H1 (cell line): ENCODE measurements around the gene PCDHB12. TPM values are rescaled to one million over a fixed set of nuclear protein-coding genes. Genes with fewer than 3 reads are reported as not detected.

ENCODE experiments used
- CTCF ChIA-PET: fragments of 300-600 bp; sonication (Branson Sonifier 250); formaldehyde crosslinking; loops from one replicate; lab custom pipeline; 2021; ENCODE audit not compliant: partially characterized antibody; lab: Charles Lee
- POLR2A ChIA-PET: fragments of 300-600 bp; sonication (Branson Sonifier 250); formaldehyde crosslinking; loops from one replicate; lab custom pipeline; 2021; ENCODE audit warnings: inconsistent platforms; ENCODE audit not compliant: partially characterized antibody; lab: Charles Lee
- DNase-seq, 2 experiments: peaks; one replicate each; pipeline versions ENCODE4 v3.0.0 to v3.0.0-alpha.2; 2010 to 2022; ENCODE audit warnings: low spot score in 2 of 2, low read depth in 1 of 2, mixed read lengths in 1 of 2
- FAIRE-seq: peaks from 2 replicates; lab custom pipeline; 2011; peaks lifted over from hg19 to GRCh38; lab: Jason Lieb, UNC
- H2AFZ ChIP-seq: 2 replicates; pipeline ENCODE4 v1.8.1; 2012; ENCODE audit warnings: low read length, inconsistent platforms
- H2AK5ac ChIP-seq: 2 replicates; pipeline ENCODE4 v1.6.1; 2013; ENCODE audit warnings: low read depth, low read length
- H2BK120ac ChIP-seq: replicated peaks from 2 replicates; pipeline ENCODE3; 2013; ENCODE audit warnings: low read depth, low read length, inconsistent platforms
- H2BK12ac ChIP-seq: 2 replicates; pipeline ENCODE4 v1.6.1; 2013; ENCODE audit warnings: low read depth, low read length
- H2BK15ac ChIP-seq: 2 replicates; pipeline ENCODE4 v1.6.1; 2013; ENCODE audit warnings: low read length
- H2BK20ac ChIP-seq: 2 replicates; pipeline ENCODE4 v1.6.1; 2013; ENCODE audit warnings: low read length
- H2BK5ac ChIP-seq: 2 replicates; pipeline ENCODE4 v1.6.1; 2013; ENCODE audit warnings: low read depth, low read length
- H3K14ac ChIP-seq: 2 replicates; pipeline ENCODE4 v1.6.1; 2013; ENCODE audit warnings: inconsistent platforms; ENCODE audit not compliant: insufficient read length
- H3K18ac ChIP-seq: 2 replicates; pipeline ENCODE4 v1.6.1; 2013; ENCODE audit warnings: low read length; ENCODE audit errors: extremely low read depth
- H3K23ac ChIP-seq: 2 replicates; pipeline ENCODE4 v1.6.1; 2013; ENCODE audit warnings: inconsistent platforms; ENCODE audit not compliant: insufficient read length
- H3K23me2 ChIP-seq: 2 replicates; pipeline ENCODE4 v1.6.1; 2013; ENCODE audit warnings: low read depth, low read length
- H3K27ac ChIP-seq: 2 replicates; pipeline ENCODE4 v1.6.1; 2011; ENCODE audit warnings: low read depth, low read length, inconsistent platforms
- H3K27me3 ChIP-seq, 4 experiments: replicated peaks in 1 of 4; 1 replicate in 1 of 4; 2 replicates in 3 of 4; pipeline versions ENCODE4 v1.6.1 to v1.8.1; 2011 to 2013; ENCODE audit warnings: low read length in 3 of 4, mild to moderate bottlenecking in 3 of 4, inconsistent platforms in 2 of 4, mixed read lengths in 2 of 4, moderate library complexity in 1 of 4; ENCODE audit not compliant: control insufficient read depth in 3 of 4, insufficient read depth in 3 of 4; ENCODE audit errors: extremely low read depth in 1 of 4
- H3K36me3 ChIP-seq, 4 experiments: 2 replicates each; pipeline versions ENCODE4 v1.6.1 to v1.8.1; 2011 to 2013; ENCODE audit warnings: mild to moderate bottlenecking in 4 of 4, low read length in 3 of 4, moderate library complexity in 2 of 4, control low read depth in 1 of 4, inconsistent platforms in 1 of 4; ENCODE audit not compliant: insufficient read depth in 4 of 4, control insufficient read depth in 2 of 4
- H3K4ac ChIP-seq: replicated peaks from 2 replicates; pipeline ENCODE3; 2013; ENCODE audit warnings: low read length, low read depth, mixed read lengths, inconsistent platforms; ENCODE audit not compliant: insufficient read length
- H3K4me1 ChIP-seq, 4 experiments: replicated peaks in 1 of 4; 1 replicate in 1 of 4; 2 replicates in 3 of 4; pipeline versions ENCODE4 v1.6.1 to v1.8.1; 2011 to 2013; ENCODE audit warnings: low read length in 3 of 4, inconsistent platforms in 2 of 4, mixed read lengths in 1 of 4; ENCODE audit not compliant: insufficient read depth in 4 of 4, control insufficient read depth in 3 of 4
- H3K4me2 ChIP-seq, 2 experiments: 2 replicates each; pipeline versions ENCODE4 v1.6.1 to v1.8.1; 2011 to 2013; ENCODE audit warnings: low read depth in 2 of 2, low read length in 2 of 2, control low read depth in 1 of 2, inconsistent platforms in 1 of 2, mild to moderate bottlenecking in 1 of 2; ENCODE audit not compliant: insufficient read depth in 1 of 2
- H3K4me3 ChIP-seq, 4 experiments: fragments of 200-600, 300-600 bp in 1 of 4; sonication (generic), shearing (Covaris generic), sonication (Bioruptor Twin) in 1 of 4; 2 replicates each; pipeline versions ENCODE4 v1.5.1 to v1.8.1; 2011 to 2016; ENCODE audit warnings: low read length in 4 of 4, low read depth in 3 of 4, control low read depth in 2 of 4, inconsistent platforms in 2 of 4, mild to moderate bottlenecking in 2 of 4, mixed read lengths in 1 of 4, moderate library complexity in 1 of 4; ENCODE audit not compliant: insufficient read depth in 2 of 4; ENCODE audit errors: extremely low read depth in 1 of 4
- H3K56ac ChIP-seq: replicated peaks from 2 replicates; pipeline ENCODE3; 2013; ENCODE audit warnings: low read depth, mild to moderate bottlenecking, mixed read lengths, low read length, inconsistent platforms; ENCODE audit not compliant: insufficient read length
- H3K79me1 ChIP-seq: 2 replicates; pipeline ENCODE4 v1.6.1; 2013; ENCODE audit warnings: low read depth, low read length, control low read depth
- H3K79me2 ChIP-seq, 2 experiments: 2 replicates each; pipeline versions ENCODE4 v1.6.1 to v1.8.1; 2012 to 2013; ENCODE audit warnings: low read length in 2 of 2, mild to moderate bottlenecking in 2 of 2, inconsistent platforms in 1 of 2; ENCODE audit not compliant: insufficient read depth in 2 of 2, control insufficient read depth in 1 of 2
- H3K9ac ChIP-seq, 4 experiments: replicated peaks in 1 of 4; 1 replicate in 1 of 4; 2 replicates in 3 of 4; pipeline versions ENCODE4 v1.6.1 to v1.8.1; 2011 to 2013; ENCODE audit warnings: low read depth in 3 of 4, low read length in 3 of 4, control low read depth in 2 of 4, mild to moderate bottlenecking in 2 of 4, moderate library complexity in 2 of 4, inconsistent platforms in 1 of 4; ENCODE audit errors: extremely low read depth in 1 of 4
- H3K9me3 ChIP-seq, 2 experiments: 2 replicates each; pipeline versions ENCODE4 v1.6.1 to v1.8.1; 2012 to 2013; ENCODE audit warnings: mild to moderate bottlenecking in 2 of 2, moderate library complexity in 2 of 2, control low read depth in 1 of 2, inconsistent platforms in 1 of 2, low read depth in 1 of 2, low read length in 1 of 2, mixed read lengths in 1 of 2; ENCODE audit not compliant: insufficient read depth in 2 of 2
- H4K20me1 ChIP-seq, 2 experiments: replicated peaks in 1 of 2; 2 replicates each; pipeline versions ENCODE3 to v1.8.1; 2011 to 2013; ENCODE audit warnings: inconsistent platforms in 2 of 2, low read length in 2 of 2, mild to moderate bottlenecking in 1 of 2; ENCODE audit not compliant: insufficient read depth in 2 of 2, control insufficient read depth in 1 of 2
- H4K5ac ChIP-seq: 2 replicates; pipeline ENCODE4 v1.6.1; 2013; ENCODE audit warnings: low read length, low read depth, mixed read lengths, inconsistent platforms; ENCODE audit not compliant: insufficient read length
- H4K8ac ChIP-seq: 2 replicates; pipeline ENCODE4 v1.8.0; 2013; ENCODE audit warnings: mild to moderate bottlenecking, moderate library complexity, low read length, inconsistent platforms; ENCODE audit not compliant: insufficient read depth; ENCODE audit errors: extremely low read depth
- H4K91ac ChIP-seq: replicated peaks from 2 replicates; pipeline ENCODE3; 2013; ENCODE audit warnings: low read length, mixed read lengths, inconsistent platforms; ENCODE audit not compliant: insufficient read length
- KDM1A ChIP-seq: fragments of 200-600, 300-600 bp; sonication (generic); IDR thresholded peaks from 2 replicates; pipeline ENCODE4 v1.7.1; 2016; ENCODE audit warnings: mild to moderate bottlenecking, low read length, borderline replicate concordance
- SUZ12 ChIP-seq: fragments of 200-600 bp; sonication (generic); IDR thresholded peaks from 2 replicates; pipeline ENCODE4 v1.6.1; 2012; ENCODE audit warnings: mild to moderate bottlenecking, inconsistent platforms, low read length, moderate library complexity, mixed read lengths
- polyA plus RNA-seq, 7 experiments: library from polyadenylated mRNA; depleted of rRNA in 3 of 7; stranded (reverse) in 5 of 7; unstranded in 2 of 7; fragments of >200 nt in 5 of 7; fragments of 200-250 nt in 2 of 7; gene quantifications; 1 replicate in 5 of 7; 2 replicates in 1 of 7; 4 replicates in 1 of 7; pipeline versions ENCODE4 v1.2.1 to v1.2.3, GENCODE V29; 2011 to 2013; ENCODE audit warnings: missing spikeins in 2 of 7, mixed read lengths in 2 of 7
- total RNA-seq: library from RNA; stranded (reverse); fragmentation: NEBNext Ultra II Directional; extraction: Animal tissue kit (Norgen Biotek cat#: 25700); gene quantifications from 2 replicates; pipeline ENCODE4 v1.2.1, GENCODE V29; 2021

The PCDHB12 gene
- total and polyA plus RNA-seq, 2 of the 8 experiments (the other 6 are each of a cell fraction or from before 2014, with no cell fraction given), result 1.1 to 2.0 TPM

DNA sequence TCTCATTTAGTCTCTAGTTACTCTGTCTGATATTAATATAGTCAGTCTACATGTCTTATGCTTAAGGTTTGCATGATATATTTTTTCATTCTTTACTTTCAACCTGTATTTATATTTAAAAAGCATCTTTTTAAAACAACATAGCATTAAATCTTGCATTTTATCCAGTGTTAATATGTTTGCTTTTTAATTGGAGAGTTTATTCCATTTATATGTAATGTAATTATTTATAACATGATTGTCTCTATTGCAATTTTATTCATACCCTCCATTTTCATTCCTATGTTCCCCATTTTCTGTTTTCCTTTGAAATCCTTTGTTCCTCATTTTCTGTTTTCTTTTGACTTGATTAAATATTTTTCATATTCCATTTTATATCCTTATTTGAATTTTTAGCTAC is 49.9 kb downstream of the PCDHB12 start:
- H3K4me1 ChIP-seq, result no peaks in the 10 kb centered on the region
- H3K79me1 ChIP-seq, result no peaks in the 10 kb centered on the region
- no peak overlapping the region for H2BK120ac ChIP-seq
- no peak overlapping the region for H2AK5ac ChIP-seq
- H4K5ac ChIP-seq, result no peak overlapping the region
- H3K18ac ChIP-seq, result no peak overlapping the region
- peaks cover 0 to 2% (median 0%) of the 10 kb centered on the region in 4 experiments; a peak in 2 of 8 replicates for H3K36me3 ChIP-seq
- no peaks in the 10 kb centered on the region for H3K23me2 ChIP-seq
- H3K14ac ChIP-seq, result no peak overlapping the region
- H4K91ac ChIP-seq, result no peak overlapping the region
- no peak overlapping the region for H2BK5ac ChIP-seq
- no peak overlapping the region for H2AFZ ChIP-seq
- H3K56ac ChIP-seq, result no peak overlapping the region
- no peak overlapping the region for H3K4ac ChIP-seq
- no peak overlapping the region for H2BK20ac ChIP-seq
- CTCF ChIA-PET, result no interaction called here
- no peak overlapping the region for H3K27ac ChIP-seq
- H4K8ac ChIP-seq, result no peak overlapping the region
- H3K4me2 ChIP-seq, result no peak overlapping the region
- no peak overlapping the region for H3K23ac ChIP-seq
- no peak overlapping the region for H3K4me3 ChIP-seq
- H2BK15ac ChIP-seq, result no peak overlapping the region
- no peaks in the 10 kb centered on the region for H4K20me1 ChIP-seq
- no peak overlapping the region for H2BK12ac ChIP-seq
- FAIRE-seq (no peak), DNase-seq (no peak)
- POLR2A ChIA-PET, result no interaction called here
- H3K9me3 ChIP-seq, result peaks cover 56 to 76% of the 10 kb centered on the region in 2 experiments
- H3K9ac ChIP-seq, result no peak overlapping the region
- no peaks in the 10 kb centered on the region for H3K79me2 ChIP-seq
- peaks cover 0 to 2% (median 0%) of the 10 kb centered on the region in 4 experiments; a peak in 1 of 7 replicates for H3K27me3 ChIP-seq
- TF ChIP-seq KDM1A (no peak), SUZ12 (no peak)
